Measurements from ENCODE around the gene GABPA. TPM values are rescaled to one million over a fixed set of nuclear protein-coding genes. Genes with fewer than 3 reads are reported as not detected.

GABPA gene
- polyA plus RNA-seq, 1 donor = 26.3 TPM

DNA sequence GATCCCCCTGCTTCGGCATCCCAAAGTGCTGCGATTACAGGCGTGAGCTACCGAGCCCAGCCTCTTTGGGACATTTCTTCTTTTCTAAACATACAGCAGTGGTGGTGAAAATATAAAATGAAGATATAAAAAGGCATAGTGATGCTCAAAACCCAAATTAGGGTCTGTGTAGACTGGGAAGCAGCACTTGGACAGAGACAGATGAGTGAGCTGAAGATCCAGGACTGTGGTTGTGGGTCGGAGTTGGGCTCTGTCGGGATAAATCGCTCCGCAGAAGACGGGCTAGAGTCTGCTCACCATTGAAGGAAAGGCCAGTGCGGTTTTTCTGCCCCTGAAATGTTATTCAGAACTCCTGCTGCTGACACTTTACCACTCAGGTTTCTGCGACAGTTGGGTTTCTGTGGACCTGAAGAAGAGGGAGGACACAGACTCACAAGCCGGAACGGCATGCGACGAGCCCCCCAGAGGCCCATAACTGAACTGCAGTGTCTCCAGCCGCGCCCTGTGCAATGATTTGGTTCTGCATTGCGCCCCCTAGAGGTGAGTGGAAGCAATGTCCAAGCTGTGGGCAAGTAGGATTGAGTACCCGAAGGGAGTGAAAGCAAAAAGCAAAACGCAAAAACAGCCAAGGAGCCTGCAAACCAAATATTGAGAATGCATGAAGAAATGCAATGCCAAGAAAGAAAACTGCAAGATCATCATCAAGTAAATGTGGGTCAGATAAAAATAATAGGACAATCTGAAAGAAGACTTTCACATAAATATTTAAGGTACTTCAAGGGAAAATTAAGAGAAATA, 66.6 kb downstream of the GABPA start:
- WGBS (ENCODE audit: insufficient coverage, low lambda C conversion rate) = 7% methylated on average over 3 of the region's 20 CpGs
- Histone ChIP-seq H3K4me1 (ENCODE audit: control insufficient read depth, insufficient read depth, low read length) (no peaks in the 10 kb centered on the region), H3K9me3 (ENCODE audit: control insufficient read depth, low read depth, low read length) (no peaks in the 10 kb centered on the region)

DNA sequence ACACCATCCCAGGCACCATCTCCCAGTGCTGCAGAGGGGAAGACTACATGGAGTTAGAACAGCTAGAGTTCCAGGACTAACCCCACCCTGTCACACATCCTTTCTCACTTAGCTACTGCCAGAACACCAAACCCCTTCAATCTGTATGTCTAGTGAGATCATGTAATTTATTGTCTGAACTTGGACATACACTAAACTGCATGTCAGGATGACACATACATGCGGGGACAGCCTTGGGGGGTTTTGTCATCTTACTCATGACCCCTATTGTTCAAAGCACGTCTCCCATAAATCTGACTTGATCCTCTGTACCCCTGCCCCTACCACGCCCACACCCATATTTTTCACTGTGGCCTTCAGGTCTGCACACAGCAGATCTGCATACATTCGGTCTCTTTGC, 71.3 kb downstream of the GABPA start:
- no peaks in the 10 kb centered on the region for H3K36me3 ChIP-seq (ENCODE audit: control insufficient read depth, insufficient read depth, low read length)
- H3K4me1 ChIP-seq (ENCODE audit: control insufficient read depth, insufficient read depth, low read length) = no peaks in the 10 kb centered on the region
- 80% methylated on average over 1 of the region's 4 CpGs for WGBS (ENCODE audit: insufficient coverage, low lambda C conversion rate)
- H3K9me3 ChIP-seq (ENCODE audit: control insufficient read depth, low read depth, low read length) = no peaks in the 10 kb centered on the region
- H3K27ac ChIP-seq (ENCODE audit: low read length) = no peak overlapping the region
- DNase-seq = no peak
- H3K27me3 ChIP-seq (ENCODE audit: control insufficient read depth, insufficient read depth, low read length) = no peaks in the 10 kb centered on the region
- no peak overlapping the region for H3K4me3 ChIP-seq (ENCODE audit: low read length)

More for the DNA sequence above, 66.6 kb downstream of the GABPA start:
- H3K4me3 ChIP-seq (ENCODE audit: low read length) = no peak overlapping the region
- peak; percentile 66 to 74 for DNase-seq
- H3K27ac ChIP-seq (ENCODE audit: low read length) = no peak overlapping the region
- no peaks in the 10 kb centered on the region for H3K27me3 ChIP-seq (ENCODE audit: control insufficient read depth, insufficient read depth, low read length)
- no peaks in the 10 kb centered on the region for H3K36me3 ChIP-seq (ENCODE audit: control insufficient read depth, insufficient read depth, low read length)

DNA sequence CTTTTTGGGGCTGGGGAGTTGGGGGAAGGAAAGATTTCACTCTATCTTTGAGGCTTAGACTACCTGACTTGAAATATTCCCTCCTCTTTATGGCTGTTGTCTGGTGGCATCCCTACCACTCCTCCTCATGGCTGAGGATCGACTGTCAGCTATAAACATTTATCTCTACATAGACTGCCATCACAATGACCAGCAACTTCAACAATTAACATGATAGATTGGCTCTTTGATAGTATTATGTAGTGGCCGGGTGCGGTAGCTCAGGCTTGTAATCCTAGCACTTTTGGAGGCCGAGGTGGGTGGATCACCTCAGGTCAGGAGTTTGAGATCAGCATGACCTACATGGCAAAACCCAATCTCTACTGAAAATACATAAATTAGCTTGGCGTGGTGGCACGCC, 72.4 kb downstream of the GABPA start:
- no peak for DNase-seq
- Histone ChIP-seq H3K9me3 (ENCODE audit: control insufficient read depth, low read depth, low read length) (no peaks in the 10 kb centered on the region), H3K36me3 (ENCODE audit: control insufficient read depth, insufficient read depth, low read length) (no peaks in the 10 kb centered on the region), H3K4me1 (ENCODE audit: control insufficient read depth, insufficient read depth, low read length) (no peaks in the 10 kb centered on the region), H3K4me3 (ENCODE audit: low read length) (no peak overlapping the region), H3K27ac (ENCODE audit: low read length) (no peak overlapping the region), H3K27me3 (ENCODE audit: control insufficient read depth, insufficient read depth, low read length) (no peaks in the 10 kb centered on the region)
- WGBS (ENCODE audit: insufficient coverage, low lambda C conversion rate) = 80% methylated on average over 1 of the region's 6 CpGs

DNA sequence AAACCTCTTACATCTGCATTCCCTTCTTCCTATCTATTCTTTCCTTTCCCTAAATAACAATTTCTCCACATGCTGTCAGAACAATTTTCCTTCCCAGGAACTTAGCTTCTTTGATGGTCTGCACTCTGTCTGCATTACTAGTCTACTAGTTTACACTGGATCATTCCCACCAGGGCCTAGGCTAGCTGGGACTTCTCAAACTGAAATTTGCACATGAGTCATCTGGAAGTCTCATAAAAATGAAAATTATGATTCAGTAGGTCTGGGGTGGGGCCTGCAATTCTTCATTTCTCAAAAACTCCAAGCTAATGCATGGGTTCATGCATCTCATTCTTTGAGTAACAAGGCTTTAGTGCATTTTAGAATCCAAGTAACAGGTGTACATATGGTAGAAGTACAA, 74.2 kb downstream of the GABPA start:
- Histone ChIP-seq H3K4me1 (ENCODE audit: control insufficient read depth, insufficient read depth, low read length) (no peaks in the 10 kb centered on the region), H3K9me3 (ENCODE audit: control insufficient read depth, low read depth, low read length) (no peaks in the 10 kb centered on the region), H3K4me3 (ENCODE audit: low read length) (no peak overlapping the region), H3K27ac (ENCODE audit: low read length) (no peak overlapping the region), H3K27me3 (ENCODE audit: control insufficient read depth, insufficient read depth, low read length) (no peaks in the 10 kb centered on the region), H3K36me3 (ENCODE audit: control insufficient read depth, insufficient read depth, low read length) (no peaks in the 10 kb centered on the region)
- no peak for DNase-seq

DNA sequence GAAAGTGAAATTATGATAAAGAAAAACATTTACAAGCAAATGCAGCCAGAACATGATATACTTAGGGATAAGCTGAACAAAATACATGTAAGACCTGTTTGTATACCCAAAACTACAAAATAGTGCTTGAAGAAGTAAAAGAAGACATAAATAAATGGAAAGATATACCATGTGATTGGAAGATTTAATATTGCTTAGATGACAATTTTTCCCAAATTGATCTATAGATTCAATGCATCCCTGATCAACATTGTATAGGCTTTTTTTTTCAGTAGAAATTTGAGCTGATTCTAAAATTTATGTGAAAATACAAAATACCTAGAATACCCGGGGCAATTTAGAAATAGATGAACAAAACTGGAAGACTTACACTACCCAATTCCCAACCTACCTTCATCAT, 76.4 kb downstream of the GABPA start:
- no CpG with 5 or more reads among the region's 1 CpG for WGBS (ENCODE audit: insufficient coverage, low lambda C conversion rate)

DNA sequence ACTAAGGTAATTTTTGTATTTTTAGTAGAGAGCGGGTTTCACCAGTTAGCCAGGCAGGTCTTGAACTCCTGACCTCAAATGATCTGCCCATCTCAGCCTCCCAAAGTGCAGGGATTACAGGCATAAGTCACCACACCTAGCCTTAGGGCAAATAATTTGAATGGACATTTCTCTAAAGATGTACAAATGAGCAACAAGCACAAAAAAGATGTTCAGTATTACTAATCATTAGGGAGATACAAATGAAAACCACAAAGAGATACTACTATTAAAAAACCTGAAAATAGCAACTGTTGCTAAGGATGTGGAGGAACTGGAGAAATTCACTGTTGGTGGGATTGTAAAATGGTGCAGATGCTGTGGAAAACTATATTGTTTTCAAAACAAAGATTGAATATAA, 79.1 kb downstream of the GABPA start:
- WGBS (ENCODE audit: insufficient coverage, low lambda C conversion rate) = no CpG with 5 or more reads among the region's 1 CpG
- H3K4me3 ChIP-seq (ENCODE audit: low read length) = no peak overlapping the region
- H3K4me1 ChIP-seq (ENCODE audit: control insufficient read depth, insufficient read depth, low read length) = no peaks in the 10 kb centered on the region
- H3K27me3 ChIP-seq (ENCODE audit: control insufficient read depth, insufficient read depth, low read length) = no peaks in the 10 kb centered on the region
- H3K9me3 ChIP-seq (ENCODE audit: control insufficient read depth, low read depth, low read length) = no peaks in the 10 kb centered on the region
- no peak overlapping the region for H3K27ac ChIP-seq (ENCODE audit: low read length)
- no peak for DNase-seq
- H3K36me3 ChIP-seq (ENCODE audit: control insufficient read depth, insufficient read depth, low read length) = no peaks in the 10 kb centered on the region

More for the DNA sequence above, 76.4 kb downstream of the GABPA start:
- Histone ChIP-seq H3K27me3 (ENCODE audit: control insufficient read depth, insufficient read depth, low read length) (no peaks in the 10 kb centered on the region), H3K9me3 (ENCODE audit: control insufficient read depth, low read depth, low read length) (no peaks in the 10 kb centered on the region), H3K36me3 (ENCODE audit: control insufficient read depth, insufficient read depth, low read length) (no peaks in the 10 kb centered on the region), H3K4me1 (ENCODE audit: control insufficient read depth, insufficient read depth, low read length) (no peaks in the 10 kb centered on the region), H3K4me3 (ENCODE audit: low read length) (no peak overlapping the region), H3K27ac (ENCODE audit: low read length) (no peak overlapping the region)
- no peak for DNase-seq

DNA sequence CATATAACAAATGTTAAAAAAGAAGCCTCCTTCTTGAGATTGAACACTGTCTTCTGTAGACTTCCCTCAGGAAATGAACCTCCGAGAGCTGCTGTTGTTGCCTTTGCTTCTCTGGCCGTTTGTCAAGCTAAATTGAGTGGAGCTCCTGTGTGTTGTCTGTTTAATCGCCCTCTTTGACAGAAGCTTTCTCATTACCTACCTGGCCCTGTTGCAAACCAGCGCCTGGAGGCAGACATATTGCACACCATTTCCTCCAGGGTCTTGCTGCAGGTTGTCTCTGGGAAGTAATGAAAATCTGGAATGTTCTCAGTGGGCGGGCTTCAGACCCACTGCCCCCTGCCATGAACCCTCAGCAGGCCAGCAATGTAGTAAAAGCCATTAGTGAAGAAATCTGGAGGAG, 83.3 kb downstream of the GABPA start:
- Histone ChIP-seq H3K9me3 (ENCODE audit: control insufficient read depth, low read depth, low read length) (no peaks in the 10 kb centered on the region), H3K36me3 (ENCODE audit: control insufficient read depth, insufficient read depth, low read length) (no peaks in the 10 kb centered on the region), H3K4me3 (ENCODE audit: low read length) (no peak overlapping the region), H3K4me1 (ENCODE audit: control insufficient read depth, insufficient read depth, low read length) (no peaks in the 10 kb centered on the region), H3K27ac (ENCODE audit: low read length) (no peak overlapping the region), H3K27me3 (ENCODE audit: control insufficient read depth, insufficient read depth, low read length) (no peaks in the 10 kb centered on the region)
- no peak for DNase-seq
- WGBS (ENCODE audit: insufficient coverage, low lambda C conversion rate) = no CpG with 5 or more reads among the region's 5 CpGs

DNA sequence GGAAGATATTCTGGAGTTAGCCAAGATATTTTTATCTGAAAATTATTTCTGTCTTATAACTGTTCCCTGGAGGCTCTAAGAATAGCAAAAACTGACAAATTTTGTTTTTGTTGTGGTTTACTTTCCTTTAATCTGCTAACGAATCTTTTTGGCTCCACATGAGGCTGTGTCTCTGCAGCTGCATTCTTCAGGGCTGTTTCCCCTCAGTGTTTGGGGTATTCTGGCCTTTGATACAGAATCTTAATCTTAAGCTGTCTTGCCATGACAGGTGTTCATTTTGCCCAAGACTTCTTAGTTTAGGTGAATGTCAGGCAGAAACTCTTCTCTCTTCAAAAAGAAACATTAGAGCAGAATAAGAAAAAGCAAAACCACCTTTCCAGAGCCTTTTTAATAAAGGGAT, 83.8 kb downstream of the GABPA start:
- Histone ChIP-seq H3K4me3 (ENCODE audit: low read length) (no peak overlapping the region), H3K27me3 (ENCODE audit: control insufficient read depth, insufficient read depth, low read length) (no peaks in the 10 kb centered on the region), H3K9me3 (ENCODE audit: control insufficient read depth, low read depth, low read length) (no peaks in the 10 kb centered on the region), H3K36me3 (ENCODE audit: control insufficient read depth, insufficient read depth, low read length) (no peaks in the 10 kb centered on the region), H3K27ac (ENCODE audit: low read length) (no peak overlapping the region), H3K4me1 (ENCODE audit: control insufficient read depth, insufficient read depth, low read length) (no peaks in the 10 kb centered on the region)
- no CpG with 5 or more reads among the region's 1 CpG for WGBS (ENCODE audit: insufficient coverage, low lambda C conversion rate)
- no peak for DNase-seq

Other genes starting within 250 kb of the GABPA start
- 33.4 TPM for gene MRPL39, start 127.5 kb upstream of the GABPA start, polyA plus RNA-seq
- 11.3 TPM for gene JAM2, start 95.7 kb upstream of the GABPA start, polyA plus RNA-seq
- 240 TPM for gene ATP5PF, start 68 bp upstream of the GABPA start, polyA plus RNA-seq

Data from large intestine (tissue), 3 donors.